Thymus (tissue), 14 donors: ENCODE data around the gene KRT16. TPM values are rescaled to one million over a fixed set of nuclear protein-coding genes. Genes with fewer than 3 reads are reported as not detected.
"Not testable (repeated sequence)": the region's sequence is repeated elsewhere in the genome, so short reads cannot be mapped to it uniquely, and the experiment has no call there.

Source experiments
- DNase-seq, 9 donors: peaks; one replicate each; pipeline ENCODE4 v3.0.0-alpha.2; 2013; ENCODE audit warnings: low spot score in 9 of 9, low read depth in 6 of 9, missing footprints in 1 of 9
- H3K27ac ChIP-seq, 2 donors: one replicate each; pipeline ENCODE4 v1.5.1; 2013; ENCODE audit warnings: control low read depth in 1 of 2, low read depth in 1 of 2, low read length in 1 of 2, mild to moderate bottlenecking in 1 of 2, moderate library complexity in 1 of 2
- H3K27me3 ChIP-seq, 2 donors: one replicate each; pipeline ENCODE4 v1.5.1; 2013; ENCODE audit warnings: low read length in 1 of 2; ENCODE audit not compliant: control insufficient read depth in 2 of 2, insufficient read depth in 1 of 2
- H3K36me3 ChIP-seq, 2 donors: one replicate each; pipeline ENCODE4 v1.5.1; 2013; ENCODE audit warnings: low read length in 1 of 2, mild to moderate bottlenecking in 1 of 2, moderate library complexity in 1 of 2; ENCODE audit not compliant: control insufficient read depth in 2 of 2, insufficient read depth in 2 of 2
- H3K4me1 ChIP-seq, 2 donors: one replicate each; pipeline ENCODE4 v1.5.1; 2013; ENCODE audit warnings: low read length in 2 of 2; ENCODE audit not compliant: control insufficient read depth in 2 of 2, insufficient read depth in 2 of 2
- H3K4me3 ChIP-seq, 2 donors: one replicate each; pipeline ENCODE4 v1.5.1; 2013; ENCODE audit warnings: low read length in 2 of 2, control low read depth in 1 of 2, mild to moderate bottlenecking in 1 of 2
- H3K9me3 ChIP-seq, 2 donors: one replicate each; pipeline ENCODE4 v1.5.1; 2013; ENCODE audit warnings: low read length in 1 of 2, mild to moderate bottlenecking in 1 of 2; ENCODE audit not compliant: control insufficient read depth in 2 of 2, insufficient read depth in 1 of 2
- WGBS: extraction: QIAGEN DNeasy Blood & Tissue Kit; methylation state at CpG from one replicate; pipeline ENCODE4 v1.1.7; 2013; 5-methylcytosine and 5-hydroxymethylcytosine counted together
- long read RNA-seq, 10 donors: transcript quantifications; one replicate each; lab custom pipeline, GENCODE V29; 2026
- polyA plus RNA-seq: library from polyadenylated mRNA; stranded (reverse); fragments of 200-250 nt; gene quantifications from one replicate; pipeline ENCODE4 v1.2.3, GENCODE V29; 2013
- total RNA-seq: library from RNA; stranded (reverse); fragments of 120-200 nt; gene quantifications from one replicate; pipeline ENCODE4 v1.2.4, GENCODE V29; 2013
- donor health status: healthy.

The KRT16 gene
- total RNA-seq (7.5 TPM), polyA plus RNA-seq (262 TPM)
- long read RNA-seq, donor 1: 0 reads
- long read RNA-seq, donor 2: 0 reads
- long read RNA-seq, donor 3, partial matches to known transcripts: 0 of 4 reads
- long read RNA-seq, donor 3, other reads (novel, unspliced or antisense): 0 of 4 reads
- long read RNA-seq, donor 4: 0 reads
- long read RNA-seq, donor 5, partial matches to known transcripts: 0 of 2 reads
- long read RNA-seq, donor 5, other reads (novel, unspliced or antisense): 0 of 2 reads
- long read RNA-seq, donor 6, partial matches to known transcripts: 0 of 3 reads
- long read RNA-seq, donor 6, other reads (novel, unspliced or antisense): 0 of 3 reads
- long read RNA-seq, donor 7, partial matches to known transcripts: 0 of 1 reads
- long read RNA-seq, donor 7, other reads (novel, unspliced or antisense): 0 of 1 reads
- long read RNA-seq, donor 8: 0 reads
- long read RNA-seq, donor 9, partial matches to known transcripts: 0 of 3 reads
- long read RNA-seq, donor 9, other reads (novel, unspliced or antisense): 0 of 3 reads
- long read RNA-seq, donor 10: 0 reads

DNA sequence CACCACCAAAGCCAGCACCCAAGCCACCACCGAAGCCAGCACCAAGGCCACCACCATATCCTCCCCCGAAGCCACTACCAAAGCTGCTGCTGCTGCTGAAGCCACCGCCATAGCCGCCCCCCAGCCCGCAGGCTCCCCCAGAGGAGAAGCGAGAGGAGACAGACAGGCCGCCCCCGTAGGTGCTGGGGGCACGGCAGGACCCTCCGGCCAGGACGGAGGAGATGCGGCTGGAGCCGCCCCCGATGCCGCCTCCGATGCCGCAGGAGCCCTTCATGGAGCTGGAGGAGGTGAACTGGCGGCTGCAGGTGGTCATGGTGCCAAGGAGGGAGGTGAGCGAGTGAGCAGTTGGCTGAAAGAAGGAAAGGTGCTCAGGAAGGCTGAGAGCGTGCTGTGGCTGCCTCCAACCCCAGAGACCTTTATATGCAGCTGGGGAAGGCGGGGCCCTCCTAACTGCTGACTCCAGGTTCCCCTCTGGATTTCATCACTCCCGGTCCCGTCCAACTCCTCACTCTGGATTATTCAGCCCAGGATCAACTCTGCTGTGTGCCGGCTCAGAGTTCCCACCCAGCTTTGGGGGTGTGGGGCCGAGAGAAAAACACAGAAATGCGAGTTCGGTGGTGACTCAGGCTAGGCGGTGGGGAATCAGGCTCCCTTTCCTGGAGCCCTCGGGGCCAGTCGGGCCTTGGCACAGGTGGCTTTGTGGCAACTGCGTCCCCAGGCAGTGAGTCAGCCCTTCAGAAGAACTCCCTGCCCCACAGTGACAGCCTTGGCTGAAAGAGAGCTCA is at the start of gene KRT16:
KRT16 (minus strand) TSS at position 392 of the 785 bp plus-strand sequence; CDS start at position 313, 79 bp downstream.
- not testable (repeated sequence) for DNase-seq, H3K27me3 ChIP-seq, H3K27ac ChIP-seq, H3K4me1 ChIP-seq, H3K9me3 ChIP-seq, H3K36me3 ChIP-seq, H3K4me3 ChIP-seq
- 88% methylated on average over 31 of the region's 31 CpGs for WGBS

DNA sequence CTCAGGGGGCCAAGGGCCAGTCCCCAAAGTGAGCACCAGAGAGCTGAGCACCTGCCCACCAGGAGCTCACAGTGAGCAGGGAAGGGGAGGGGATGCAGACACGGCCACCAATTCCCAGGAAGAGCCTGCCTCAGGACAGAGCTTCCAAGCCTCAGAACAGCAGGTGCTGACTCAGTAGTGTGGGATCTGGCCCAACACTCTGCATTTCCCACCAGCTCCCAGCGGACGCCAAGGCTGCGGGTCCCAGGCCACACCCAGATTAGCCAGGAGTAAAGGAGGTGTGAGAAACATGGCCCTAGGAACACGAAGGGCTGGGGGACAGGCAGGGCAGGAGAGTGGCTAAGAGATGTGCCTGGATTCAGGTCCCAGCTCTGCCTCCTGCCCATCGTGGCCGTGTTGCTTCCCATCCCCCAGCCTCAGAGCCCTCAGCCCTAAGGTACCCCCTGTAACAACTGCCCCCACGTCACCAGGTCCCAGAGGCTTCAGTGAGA is 47.7 kb upstream of the KRT16 start:
- no peak overlapping the region for H3K4me3 ChIP-seq
- no peak for DNase-seq
- WGBS: 95% methylated on average over 8 of the region's 8 CpGs
- H3K9me3 ChIP-seq: no peaks in the 10 kb centered on the region
- no peaks in the 10 kb centered on the region for H3K36me3 ChIP-seq
- H3K4me1 ChIP-seq: peaks cover 0 to 28% of the 10 kb centered on the region in 2 donors
- H3K27ac ChIP-seq: peak overlapping the region; percentile 36 to 56
- peaks cover 2 to 12% of the 10 kb centered on the region in 2 donors for H3K27me3 ChIP-seq

DNA sequence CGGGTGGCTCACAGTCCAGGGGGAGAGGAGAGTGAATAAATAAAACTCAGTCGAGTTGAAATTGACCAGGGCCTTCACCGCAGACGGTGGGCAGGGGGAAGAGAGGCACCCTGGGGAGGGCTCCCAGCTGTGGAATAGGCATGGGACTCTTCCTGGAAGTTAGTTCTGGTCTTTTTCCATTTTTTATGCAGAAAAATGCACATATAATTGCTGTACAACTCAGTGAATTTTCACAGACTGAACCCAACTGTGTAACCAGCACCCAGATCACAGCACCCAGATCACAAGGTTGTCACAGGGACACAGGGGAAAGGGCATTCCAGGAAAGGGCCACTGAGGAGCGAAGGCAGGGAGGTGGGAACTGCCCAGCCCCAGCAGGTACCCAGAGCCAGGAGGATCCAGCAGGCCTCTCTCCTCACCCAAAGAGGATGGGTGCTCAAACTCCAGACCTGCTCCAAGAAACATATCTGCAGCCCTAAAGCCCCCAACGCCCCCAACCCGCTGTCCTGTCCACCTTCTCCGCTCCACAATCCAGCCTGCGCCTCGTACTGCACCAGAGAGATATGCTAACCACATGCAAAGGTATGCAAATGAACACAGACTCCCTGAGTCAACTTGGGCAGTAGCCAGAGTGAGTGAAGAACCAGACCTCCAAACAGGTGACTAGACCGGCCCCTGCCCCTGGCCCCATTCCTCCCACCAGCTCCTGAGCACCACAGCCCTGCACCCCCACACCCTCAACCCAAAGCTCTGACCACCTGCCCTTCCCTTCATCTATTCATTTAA is 47.1 kb upstream of the KRT16 start:
- Histone ChIP-seq H3K9me3 (no peaks in the 10 kb centered on the region), H3K4me1 (peaks cover 0 to 33% of the 10 kb centered on the region in 2 donors), H3K4me3 (no peak overlapping the region), H3K27ac (peak overlapping the region; percentile 11 to 54), H3K27me3 (peaks cover 2 to 12% of the 10 kb centered on the region in 2 donors), H3K36me3 (no peaks in the 10 kb centered on the region)
- WGBS: 89% methylated on average over 11 of the region's 11 CpGs
- no peak for DNase-seq

DNA sequence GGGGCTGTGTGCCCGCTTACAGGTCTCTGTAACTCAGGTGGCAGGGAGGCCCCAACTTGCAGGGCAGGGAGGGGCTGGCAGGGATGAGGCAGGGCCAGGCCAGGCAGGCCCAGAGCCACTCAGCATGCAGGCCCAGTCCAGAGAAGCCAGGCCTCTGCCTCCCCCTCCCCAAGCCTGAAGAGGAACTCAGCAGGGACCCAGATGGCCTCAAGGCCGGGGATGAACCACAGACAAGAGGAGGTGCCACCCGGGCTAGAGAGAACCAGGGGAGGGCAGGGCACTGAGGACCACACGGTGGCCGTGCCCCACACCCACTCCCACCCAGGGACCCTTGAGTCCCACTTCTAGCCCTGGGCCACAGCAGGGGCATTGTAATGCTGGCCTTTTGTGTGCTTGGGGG is 46.3 kb upstream of the KRT16 start:
- DNase-seq: no peak
- H3K4me1 ChIP-seq: peaks cover 0 to 37% of the 10 kb centered on the region in 2 donors
- H3K4me3 ChIP-seq: no peak overlapping the region
- H3K27me3 ChIP-seq: peaks cover 0 to 4% of the 10 kb centered on the region in 2 donors
- H3K27ac ChIP-seq: peak overlapping the region in 1 of 2 donors; percentile 31
- H3K36me3 ChIP-seq: no peaks in the 10 kb centered on the region
- WGBS: 81% methylated on average over 5 of the region's 5 CpGs
- no peaks in the 10 kb centered on the region for H3K9me3 ChIP-seq

DNA sequence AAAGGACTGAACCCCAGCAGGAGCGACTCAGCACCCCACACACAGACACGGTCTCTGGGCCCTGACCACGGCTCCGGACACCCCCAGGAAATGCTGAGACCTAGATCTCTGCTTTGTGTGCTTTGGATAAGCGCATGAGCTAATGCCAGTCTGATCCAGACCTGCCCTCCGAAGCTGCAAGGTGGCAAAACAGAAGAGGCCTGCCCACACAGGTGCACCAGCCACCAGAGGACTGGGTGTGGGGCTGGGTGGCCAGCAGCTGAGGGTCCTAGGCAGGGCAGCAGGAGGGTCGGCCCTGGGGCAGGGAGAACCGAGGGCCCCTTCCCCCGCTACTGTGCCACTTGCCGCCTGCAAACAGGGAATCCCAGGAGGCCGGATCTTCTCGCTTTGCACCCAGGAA is 45.4 kb upstream of the KRT16 start:
- DNase-seq: no peak
- 92% methylated on average over 12 of the region's 12 CpGs for WGBS
- H3K4me1 ChIP-seq: peaks cover 0 to 42% of the 10 kb centered on the region in 2 donors

DNA sequence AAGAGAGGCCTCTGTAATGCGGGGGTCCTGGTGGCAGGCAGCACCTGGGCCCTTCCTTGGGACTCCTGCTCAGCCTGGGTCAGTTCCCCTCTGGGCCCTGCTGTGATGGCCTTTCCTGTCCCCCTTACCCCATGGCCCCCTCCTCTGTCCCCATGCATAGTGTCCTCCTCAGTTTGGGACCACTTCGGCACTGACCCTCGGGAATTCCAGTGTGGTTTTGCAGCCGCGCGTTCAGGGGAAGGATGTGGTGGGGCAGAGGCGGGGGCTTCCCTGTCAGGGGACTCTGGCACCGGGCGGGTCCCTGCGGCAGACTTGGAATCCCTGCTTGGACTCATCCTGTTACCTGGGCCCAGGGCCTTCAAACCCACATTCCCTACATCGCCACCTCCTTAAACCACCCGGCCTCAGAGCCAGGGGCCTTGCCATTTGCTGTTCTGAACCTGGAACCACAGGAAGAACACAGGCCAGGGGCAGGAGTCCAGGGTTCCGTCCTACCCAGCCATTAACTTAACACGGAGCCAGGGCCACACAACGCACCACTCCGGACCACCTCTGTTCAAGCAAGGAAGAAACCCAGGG is 44.7 kb upstream of the KRT16 start:
- Histone ChIP-seq H3K9me3 (no peaks in the 10 kb centered on the region), H3K27ac (peak overlapping the region; percentile 32 to 67), H3K27me3 (no peaks in the 10 kb centered on the region), H3K4me3 (no peak overlapping the region), H3K4me1 (peaks cover 0 to 41% of the 10 kb centered on the region in 2 donors), H3K36me3 (no peaks in the 10 kb centered on the region)
- WGBS: 61% methylated on average over 16 of the region's 16 CpGs
- no peak for DNase-seq

More for the DNA sequence above, 45.4 kb upstream of the KRT16 start:
- H3K27me3 ChIP-seq: no peaks in the 10 kb centered on the region
- no peak overlapping the region for H3K4me3 ChIP-seq
- no peaks in the 10 kb centered on the region for H3K36me3 ChIP-seq
- H3K27ac ChIP-seq: peak overlapping the region in 1 of 2 donors; percentile 53
- H3K9me3 ChIP-seq: no peaks in the 10 kb centered on the region

DNA sequence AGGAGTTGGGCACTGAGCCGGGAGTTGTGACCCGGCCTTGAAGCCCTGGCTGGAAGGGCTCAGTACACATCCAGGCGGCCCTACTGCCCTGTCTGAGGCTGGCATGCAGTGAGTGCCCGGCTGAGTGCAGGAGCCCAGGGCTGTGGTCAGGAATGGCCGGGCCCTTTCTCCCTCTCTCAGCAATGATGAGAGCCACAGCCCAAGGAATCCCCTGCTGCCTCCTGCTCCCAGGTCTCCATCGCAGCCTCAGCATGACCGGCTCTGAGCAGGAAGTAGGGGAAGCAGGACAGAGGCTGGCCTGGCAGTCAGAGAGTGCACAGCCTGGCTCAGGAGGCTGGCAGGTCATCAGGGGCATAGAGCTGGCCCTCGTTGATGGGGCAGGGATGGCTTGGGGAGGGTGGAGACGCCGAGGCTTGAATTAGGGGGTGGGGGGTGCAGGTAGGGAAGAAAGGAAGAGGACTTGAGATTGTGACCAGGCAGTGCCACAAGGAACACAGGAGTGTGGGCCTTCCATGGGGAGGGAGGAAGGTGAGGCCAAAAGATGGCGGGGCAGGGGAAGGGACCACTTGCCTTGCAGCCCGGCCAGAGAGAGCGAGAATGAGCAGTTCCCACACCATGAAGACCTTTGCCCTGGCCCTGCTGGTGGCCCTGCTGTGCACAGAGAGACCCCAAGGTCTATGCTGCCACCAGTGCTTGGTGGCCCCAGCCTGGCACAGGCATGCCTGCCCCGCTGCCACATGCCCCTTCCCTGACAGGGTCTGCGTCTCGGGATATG is 43.9 kb upstream of the KRT16 start:
- Histone ChIP-seq H3K9me3 (no peaks in the 10 kb centered on the region), H3K4me3 (no peak overlapping the region), H3K27ac (peak overlapping the region; percentile 74 to 86), H3K27me3 (no peaks in the 10 kb centered on the region), H3K4me1 (peaks cover 0 to 49% of the 10 kb centered on the region in 2 donors), H3K36me3 (no peaks in the 10 kb centered on the region)
- WGBS: 97% methylated on average over 16 of the region's 16 CpGs
- DNase-seq: no peak
